Stomach (tissue), 9 donors: ENCODE results near the gene C2orf76. TPM values are rescaled to one million over a fixed set of nuclear protein-coding genes. Genes with fewer than 3 reads are reported as not detected.
A peak's percentile ranks its signal among the peaks of the same experiment; 100 is the strongest.

ENCODE experiments used
- DNase-seq, 2 donors: peaks; one replicate each; pipeline versions ENCODE4 v3.0.0 to v3.0.0-alpha.2; 2013 to 2019
- H3K27ac ChIP-seq, 5 donors: fragments of 200-600 bp in 4 of 5; sonication (generic) in 4 of 5; one replicate each; pipeline ENCODE4 v1.5.1; 2013 to 2019; ENCODE audit warnings: mild to moderate bottlenecking in 1 of 5, moderate library complexity in 1 of 5
- H3K27me3 ChIP-seq, 3 donors: fragments of 200-600 bp; sonication (generic); one replicate each; pipeline ENCODE4 v1.5.1; 2017 to 2019; ENCODE audit warnings: mixed run types in 1 of 3
- H3K36me3 ChIP-seq, 4 donors: fragments of 200-600 bp; sonication (generic); 1 replicate in 3 of 4; 2 replicates in 1 of 4; pipeline ENCODE4 v1.5.1; 2016 to 2019
- H3K4me1 ChIP-seq, 4 donors: fragments of 200-600 bp; sonication (generic); one replicate each; pipeline ENCODE4 v1.5.1; 2016 to 2019
- H3K4me3 ChIP-seq, 4 donors: fragments of 200-600 bp; sonication (generic) in 3 of 4; one replicate each; pipeline ENCODE4 v1.5.1; 2016 to 2019; ENCODE audit warnings: mild to moderate bottlenecking in 1 of 4
- H3K9me3 ChIP-seq, 4 donors: fragments of 200-600 bp; sonication (generic); one replicate each; pipeline ENCODE4 v1.5.1; 2016 to 2019
- EP300 ChIP-seq: sonication (generic); formaldehyde crosslinking; IDR thresholded peaks from one replicate; pipeline ENCODE4 v1.6.1; 2017; ENCODE audit warnings: antibody characterized with exemption
- POLR2A ChIP-seq, 4 donors: fragments of 450-650 bp; IDR thresholded peaks; one replicate each; pipeline ENCODE4 v1.6.1; 2016; ENCODE audit warnings: antibody characterized with exemption in 4 of 4, control low read depth in 2 of 4, mild to moderate bottlenecking in 1 of 4, moderate library complexity in 1 of 4
- POLR2AphosphoS5 ChIP-seq, 3 donors: sonication (generic); formaldehyde crosslinking; IDR thresholded peaks; one replicate each; pipeline ENCODE4 v1.6.1; 2016; ENCODE audit warnings: antibody characterized with exemption in 3 of 3
- WGBS, 5 donors: extraction: QIAGEN DNeasy Blood & Tissue Kit in 3 of 5; methylation state at CpG; one replicate each; pipeline versions ENCODE4 v1.1.5 to v1.1.7; 2013 to 2018; 5-methylcytosine and 5-hydroxymethylcytosine counted together
- intact Hi-C: fragments of 100-400 bp; cut with DNase I; formaldehyde crosslinking; loops from one replicate; pipeline ENCODE4 v1.15.1; 2023; ENCODE audit warnings: low total_unique reads
- polyA plus RNA-seq, 3 donors: library from polyadenylated mRNA; stranded (reverse); fragments of 200-250 nt; gene quantifications; one replicate each; pipeline ENCODE4 v1.2.3, GENCODE V29; 2013
- total RNA-seq, 5 donors: library from RNA; depleted of rRNA; stranded (reverse); fragments of >200 nt; gene quantifications; one replicate each; pipeline versions ENCODE4 v1.1.0 to v1.2.3, GENCODE V29; 2014 to 2016
- TF ChIP-seq, protein P1 (sequence below), 7 experiments: fragments of 450-650 bp in 4 of 7; fragments of 200-600 bp in 3 of 7; sonication (generic) in 3 of 7; IDR thresholded peaks; one replicate each; pipeline ENCODE4 v1.5.1; 2016 to 2019; ENCODE audit warnings: antibody characterized with exemption in 7 of 7, control low read depth in 2 of 7, mild to moderate bottlenecking in 1 of 7
- donor health status: healthy with polysubstance abuse.
- donor health status: Bipolar disorder and iron deficiency.
- donor health status: healthy.

The C2orf76 gene
- total and polyA plus RNA-seq, 8 donors: 6.7 to 30.9 (median 15.2) TPM; not detected in 1

DNA sequence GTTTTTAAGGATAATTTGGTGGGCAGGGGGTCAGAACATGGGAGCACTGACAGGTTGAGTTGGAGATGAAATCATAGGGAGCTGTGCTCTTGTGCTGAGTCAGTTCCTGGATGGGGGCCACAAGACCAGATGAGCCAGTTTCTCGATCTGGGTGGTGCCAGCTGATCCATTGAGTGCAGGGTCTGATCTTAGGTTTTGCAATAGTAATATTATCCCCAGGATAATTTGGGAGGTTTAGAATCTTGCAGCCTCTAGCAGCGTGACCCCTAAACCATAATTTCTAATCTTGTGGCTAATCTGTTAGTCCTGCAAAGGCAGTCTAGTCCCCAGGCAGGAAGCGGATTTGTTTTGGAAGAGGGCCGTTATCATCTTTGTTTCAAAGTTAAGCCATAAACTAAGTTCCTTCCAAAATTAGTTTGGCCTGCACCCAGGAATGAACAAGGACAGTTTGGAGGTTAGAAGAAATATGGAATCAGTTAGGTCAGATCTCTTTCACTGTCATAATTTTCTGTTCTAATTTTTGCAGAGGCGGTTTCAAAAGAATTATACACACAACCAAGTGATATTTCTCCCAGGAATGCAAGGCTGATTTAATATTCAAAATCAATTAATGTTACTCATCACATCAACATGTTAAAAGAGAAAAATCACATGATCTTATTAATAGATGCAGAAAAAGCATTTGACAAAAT is 23.1 kb upstream of the C2orf76 start:
- DNase-seq: peak; percentile 42 to 75
- Histone ChIP-seq H3K4me1 (peaks cover 0 to 28% (median 21%) of the 10 kb centered on the region in 4 donors), H3K27me3 (no peaks in the 10 kb centered on the region), H3K9me3 (no peaks in the 10 kb centered on the region), H3K4me3 (no peak overlapping the region), H3K27ac (no peak overlapping the region), H3K36me3 (no peaks in the 10 kb centered on the region)
- intact Hi-C loops: no loop called here
- no peak for TF ChIP-seq POLR2A (IDR thresholded peaks at IDR 0.05)
- TF ChIP-seq POLR2AphosphoS5 (IDR thresholded peaks at IDR 0.05): no peak
- TF ChIP-seq, protein P1, sequence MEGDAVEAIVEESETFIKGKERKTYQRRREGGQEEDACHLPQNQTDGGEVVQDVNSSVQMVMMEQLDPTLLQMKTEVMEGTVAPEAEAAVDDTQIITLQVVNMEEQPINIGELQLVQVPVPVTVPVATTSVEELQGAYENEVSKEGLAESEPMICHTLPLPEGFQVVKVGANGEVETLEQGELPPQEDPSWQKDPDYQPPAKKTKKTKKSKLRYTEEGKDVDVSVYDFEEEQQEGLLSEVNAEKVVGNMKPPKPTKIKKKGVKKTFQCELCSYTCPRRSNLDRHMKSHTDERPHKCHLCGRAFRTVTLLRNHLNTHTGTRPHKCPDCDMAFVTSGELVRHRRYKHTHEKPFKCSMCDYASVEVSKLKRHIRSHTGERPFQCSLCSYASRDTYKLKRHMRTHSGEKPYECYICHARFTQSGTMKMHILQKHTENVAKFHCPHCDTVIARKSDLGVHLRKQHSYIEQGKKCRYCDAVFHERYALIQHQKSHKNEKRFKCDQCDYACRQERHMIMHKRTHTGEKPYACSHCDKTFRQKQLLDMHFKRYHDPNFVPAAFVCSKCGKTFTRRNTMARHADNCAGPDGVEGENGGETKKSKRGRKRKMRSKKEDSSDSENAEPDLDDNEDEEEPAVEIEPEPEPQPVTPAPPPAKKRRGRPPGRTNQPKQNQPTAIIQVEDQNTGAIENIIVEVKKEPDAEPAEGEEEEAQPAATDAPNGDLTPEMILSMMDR (IDR thresholded peaks at IDR 0.05): no peak
- TF ChIP-seq EP300: no peak
- 20 to 34% (median 26%) methylated on average over 5 of the region's 5 CpGs for WGBS, 5 donors

DNA sequence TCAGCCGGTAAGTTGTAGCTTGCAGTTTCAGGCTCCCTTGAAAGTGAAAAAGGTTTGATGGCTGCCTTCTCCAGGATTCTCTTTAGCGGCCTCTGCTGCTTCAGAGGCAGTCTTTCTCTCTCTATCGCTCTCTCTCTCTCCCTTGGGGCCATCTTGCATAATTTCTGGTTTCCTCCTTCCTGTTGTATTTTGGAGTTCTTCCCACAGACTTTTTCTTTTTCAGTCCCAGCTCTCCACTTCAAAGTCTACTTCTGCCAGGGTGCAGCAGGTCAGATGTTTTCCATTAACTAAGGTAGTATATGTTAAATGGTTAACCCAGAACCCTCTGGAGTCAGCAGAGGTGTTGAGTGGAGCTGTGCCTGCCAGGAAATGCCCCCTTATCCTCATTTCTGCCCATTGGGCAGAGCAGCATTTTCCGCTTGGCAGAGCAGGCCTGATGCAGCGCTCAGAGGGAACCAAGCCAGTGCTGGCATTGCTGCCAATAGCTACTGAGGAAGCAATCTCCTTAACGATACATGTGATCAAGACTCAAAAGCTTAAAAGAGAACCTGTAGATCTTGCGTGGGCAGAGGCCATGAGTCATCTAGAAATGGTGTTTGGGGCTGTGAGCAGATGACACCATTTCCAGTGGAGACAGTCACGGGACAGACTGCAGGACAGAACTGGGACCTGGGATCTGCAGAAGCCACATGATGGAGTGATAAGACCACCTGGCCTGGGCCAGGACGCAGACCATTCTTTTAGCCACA is 20.9 kb upstream of the C2orf76 start:
- Histone ChIP-seq H3K4me3 (no peak overlapping the region), H3K4me1 (peaks cover 11 to 37% (median 31%) of the 10 kb centered on the region in 4 donors), H3K27ac (peak overlapping the region in 4 of 5 donors; percentile 54 to 72 (median 62)), H3K27me3 (no peaks in the 10 kb centered on the region), H3K9me3 (no peaks in the 10 kb centered on the region), H3K36me3 (no peaks in the 10 kb centered on the region)
- intact Hi-C loops: no loop called here
- DNase-seq: peak; percentile 68 to 90
- 29 to 42% (median 33%) methylated on average over 9 of the region's 9 CpGs for WGBS, 5 donors
- no peak for TF ChIP-seq EP300
- no peak for TF ChIP-seq POLR2AphosphoS5 (IDR thresholded peaks at IDR 0.05)
- TF ChIP-seq, protein P1 (IDR thresholded peaks at IDR 0.05): no peak
- no peak for TF ChIP-seq POLR2A (IDR thresholded peaks at IDR 0.05)

DNA sequence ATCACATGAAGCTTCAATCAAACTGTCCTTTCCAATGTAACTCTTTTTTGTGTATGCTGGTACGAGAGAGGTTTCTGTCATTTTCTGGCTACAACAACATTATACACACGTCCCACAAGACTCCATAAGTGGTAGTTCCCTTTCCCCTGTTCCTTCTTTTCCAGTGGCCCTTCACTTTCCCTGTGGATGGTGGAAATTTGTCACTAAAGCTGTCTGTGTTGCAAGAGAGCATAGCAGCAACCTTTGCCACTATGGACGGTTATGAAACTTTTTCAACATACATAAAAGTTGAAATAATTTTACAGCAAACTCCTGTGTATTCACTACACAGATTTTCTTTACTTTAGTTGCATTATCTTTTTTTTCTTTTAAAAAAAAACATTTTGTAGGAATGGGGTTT is 18.8 kb upstream of the C2orf76 start:
- intact Hi-C loops: no loop called here
- Histone ChIP-seq H3K36me3 (no peaks in the 10 kb centered on the region), H3K9me3 (no peaks in the 10 kb centered on the region), H3K27ac (no peak overlapping the region), H3K27me3 (no peaks in the 10 kb centered on the region), H3K4me1 (peaks cover 11 to 37% (median 31%) of the 10 kb centered on the region in 4 donors), H3K4me3 (no peak overlapping the region)
- TF ChIP-seq POLR2A (IDR thresholded peaks at IDR 0.05) (no peak), EP300 (no peak), POLR2AphosphoS5 (IDR thresholded peaks at IDR 0.05) (no peak)
- TF ChIP-seq, protein P1 (IDR thresholded peaks at IDR 0.05): no peak
- WGBS, 5 donors: 85 to 92% (median 90%) methylated on average over 3 of the region's 3 CpGs
- DNase-seq: no peak

DNA sequence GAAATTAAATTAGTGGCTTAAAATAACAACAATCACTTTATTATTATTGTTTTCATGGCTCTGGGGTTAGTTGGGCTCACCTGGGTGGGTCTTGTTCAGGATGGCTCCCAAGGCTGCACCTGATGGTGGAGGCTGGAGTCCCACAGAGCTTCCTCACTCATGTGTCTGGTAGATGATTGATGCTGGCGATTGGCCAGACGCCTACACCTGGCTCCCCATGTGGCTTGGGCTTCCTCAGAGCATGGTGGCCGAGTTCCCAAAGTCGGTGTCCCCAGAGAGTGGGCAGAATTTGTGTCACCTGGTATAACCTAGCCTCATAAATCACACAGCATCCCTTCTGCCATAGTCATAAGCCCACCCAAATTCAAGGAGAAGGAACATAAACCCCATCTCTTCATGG is 18.3 kb upstream of the C2orf76 start:
- intact Hi-C loops: no loop called here
- no peaks in the 10 kb centered on the region for H3K27me3 ChIP-seq
- H3K4me3 ChIP-seq: no peak overlapping the region
- peaks cover 11 to 35% (median 28%) of the 10 kb centered on the region in 4 donors for H3K4me1 ChIP-seq
- no peaks in the 10 kb centered on the region for H3K36me3 ChIP-seq
- TF ChIP-seq POLR2A (IDR thresholded peaks at IDR 0.05) (no peak), POLR2AphosphoS5 (IDR thresholded peaks at IDR 0.05) (no peak), EP300 (no peak)
- TF ChIP-seq, protein P1 (IDR thresholded peaks at IDR 0.05): no peak
- H3K27ac ChIP-seq: no peak overlapping the region
- DNase-seq: no peak
- no peaks in the 10 kb centered on the region for H3K9me3 ChIP-seq
- 71 to 95% (median 91%) methylated on average over 4 of the region's 4 CpGs for WGBS, 5 donors
